H9 (cell line): ENCODE measurements around the gene SLC12A5. TPM values are rescaled to one million over a fixed set of nuclear protein-coding genes. Genes with fewer than 3 reads are reported as not detected.

Experiments
- DNase-seq: peaks from one replicate; pipeline ENCODE4 v3.0.0-alpha.2; 2017
- H2AFZ ChIP-seq: one replicate; pipeline ENCODE4 v1.6.1; 2013; ENCODE audit warnings: mild to moderate bottlenecking, low read length, control low read depth, moderate library complexity
- H2AK5ac ChIP-seq: 2 replicates; pipeline ENCODE4 v1.6.1; 2013; ENCODE audit warnings: low read length, control low read depth, mixed read lengths; ENCODE audit not compliant: insufficient read length
- H2BK120ac ChIP-seq: one replicate; pipeline ENCODE4 v1.6.1; 2013; ENCODE audit warnings: low read depth, mild to moderate bottlenecking, low read length, control low read depth, inconsistent platforms; ENCODE audit not compliant: poor library complexity, severe bottlenecking
- H2BK12ac ChIP-seq: 2 replicates; pipeline ENCODE4 v1.6.1; 2013; ENCODE audit warnings: low read length, control low read depth, mixed read lengths, low read depth; ENCODE audit not compliant: insufficient read length
- H2BK15ac ChIP-seq: 2 replicates; pipeline ENCODE4 v1.6.1; 2013; ENCODE audit warnings: low read depth, low read length, control low read depth
- H2BK20ac ChIP-seq: one replicate; pipeline ENCODE4 v1.6.1; 2013; ENCODE audit warnings: low read depth, mild to moderate bottlenecking, low read length, control low read depth, inconsistent platforms; ENCODE audit not compliant: poor library complexity, severe bottlenecking
- H2BK5ac ChIP-seq: 2 replicates; pipeline ENCODE4 v1.6.1; 2013; ENCODE audit warnings: low read length, control low read depth, mixed read lengths; ENCODE audit not compliant: insufficient read length
- H3K14ac ChIP-seq: 2 replicates; pipeline ENCODE4 v1.6.1; 2013; ENCODE audit warnings: low read length, control low read depth; ENCODE audit not compliant: insufficient read depth
- H3K18ac ChIP-seq: 2 replicates; pipeline ENCODE4 v1.6.1; 2013; ENCODE audit warnings: low read depth, mild to moderate bottlenecking, mixed read lengths, low read length, control low read depth; ENCODE audit not compliant: insufficient read length
- H3K23ac ChIP-seq: 2 replicates; pipeline ENCODE4 v1.6.1; 2013; ENCODE audit warnings: low read length, control low read depth, mixed read lengths, low read depth; ENCODE audit not compliant: insufficient read length
- H3K23me2 ChIP-seq: 2 replicates; pipeline ENCODE4 v1.6.1; 2013; ENCODE audit warnings: low read depth, mild to moderate bottlenecking, mixed read lengths, low read length, control low read depth; ENCODE audit not compliant: insufficient read length, poor library complexity, severe bottlenecking
- H3K27ac ChIP-seq: 2 replicates; pipeline ENCODE4 v1.5.1; 2013; ENCODE audit warnings: low read length, control low read depth, mixed read lengths, low read depth; ENCODE audit not compliant: insufficient read length
- H3K27me3 ChIP-seq: 2 replicates; pipeline ENCODE4 v1.6.1; 2013; ENCODE audit warnings: low read length, control low read depth, inconsistent platforms; ENCODE audit not compliant: insufficient read depth
- H3K4ac ChIP-seq: 2 replicates; pipeline ENCODE4 v1.6.1; 2013; ENCODE audit warnings: low read depth, mild to moderate bottlenecking, control low read depth, inconsistent platforms, low read length, moderate library complexity
- H3K4me1 ChIP-seq: 2 replicates; pipeline ENCODE4 v1.6.1; 2013; ENCODE audit warnings: low read length, control low read depth, inconsistent platforms; ENCODE audit not compliant: insufficient read depth
- H3K4me2 ChIP-seq: 2 replicates; pipeline ENCODE4 v1.6.1; 2013; ENCODE audit warnings: low read length, control low read depth, mixed read lengths; ENCODE audit not compliant: insufficient read length, insufficient read depth
- H3K56ac ChIP-seq: 2 replicates; pipeline ENCODE4 v1.6.1; 2013; ENCODE audit warnings: low read depth, mild to moderate bottlenecking, mixed read lengths, low read length, control low read depth; ENCODE audit not compliant: insufficient read length
- H3K79me1 ChIP-seq: 2 replicates; pipeline ENCODE4 v1.6.1; 2013; ENCODE audit warnings: low read depth, mild to moderate bottlenecking, moderate library complexity, low read length, control low read depth, inconsistent platforms; ENCODE audit not compliant: insufficient read depth, poor library complexity, severe bottlenecking
- H3K79me2 ChIP-seq: 2 replicates; pipeline ENCODE4 v1.6.1; 2013; ENCODE audit warnings: low read length, control low read depth, inconsistent platforms; ENCODE audit not compliant: insufficient read depth
- H3K9ac ChIP-seq: 2 replicates; pipeline ENCODE4 v1.6.1; 2013; ENCODE audit warnings: low read length, control low read depth, mixed read lengths; ENCODE audit not compliant: insufficient read length; ENCODE audit errors: extremely low read depth
- H3K9me3 ChIP-seq: one replicate; pipeline ENCODE4 v1.6.1; 2013; ENCODE audit warnings: low read depth, low read length, inconsistent platforms; ENCODE audit not compliant: control insufficient read depth
- H3T11ph ChIP-seq: one replicate; pipeline ENCODE4 v1.6.1; 2013; ENCODE audit warnings: mild to moderate bottlenecking, low read length, control low read depth, inconsistent platforms
- H4K20me1 ChIP-seq: one replicate; pipeline ENCODE4 v1.6.1; 2013; ENCODE audit not compliant: control insufficient read depth, insufficient read length, insufficient read depth
- H4K5ac ChIP-seq: 2 replicates; pipeline ENCODE4 v1.6.1; 2013; ENCODE audit warnings: low read depth, mild to moderate bottlenecking, mixed read lengths, low read length, control low read depth; ENCODE audit not compliant: insufficient read length
- H4K8ac ChIP-seq: replicated peaks from 2 replicates; pipeline ENCODE4 v1.6.1; 2013; ENCODE audit warnings: low read length, control low read depth, mixed read lengths, low read depth; ENCODE audit not compliant: insufficient read length
- H4K91ac ChIP-seq: 2 replicates; pipeline ENCODE4 v1.6.1; 2013; ENCODE audit warnings: low read depth, mild to moderate bottlenecking, moderate library complexity, mixed read lengths, low read length, control low read depth; ENCODE audit not compliant: insufficient read length
- H3K27ac Mint-ChIP-seq, 3 experiments: 2 replicates in 2 of 3; 3 replicates in 1 of 3; pipeline ENCODE4 v1.8.0; 2020 to 2021; ENCODE audit warnings: mixed read lengths in 3 of 3, mild to moderate bottlenecking in 1 of 3, moderate library complexity in 1 of 3
- H3K27me3 Mint-ChIP-seq: 2 replicates; pipeline ENCODE4 v1.8.0; 2021; ENCODE audit warnings: low read depth, mild to moderate bottlenecking, moderate library complexity, mixed read lengths
- H3K36me3 Mint-ChIP-seq, 3 experiments: 2 replicates in 2 of 3; 3 replicates in 1 of 3; pipeline ENCODE4 v1.8.0; 2020 to 2021; ENCODE audit warnings: low read depth in 3 of 3, mixed read lengths in 3 of 3; ENCODE audit not compliant: insufficient read depth in 1 of 3
- H3K4me1 Mint-ChIP-seq, 2 experiments: 2 replicates each; pipeline ENCODE4 v1.8.0; 2020; ENCODE audit warnings: mixed read lengths in 2 of 2
- H3K4me3 Mint-ChIP-seq, 2 experiments: 2 replicates in 1 of 2; 3 replicates in 1 of 2; pipeline ENCODE4 v1.8.0; 2020 to 2021; ENCODE audit warnings: mild to moderate bottlenecking in 2 of 2, mixed read lengths in 2 of 2, moderate library complexity in 1 of 2
- H3K9me3 Mint-ChIP-seq, 2 experiments: 2 replicates in 1 of 2; 3 replicates in 1 of 2; pipeline ENCODE4 v1.8.0; 2020; ENCODE audit warnings: mild to moderate bottlenecking in 2 of 2, mixed read lengths in 2 of 2, moderate library complexity in 1 of 2
- WGBS: extraction: QIAGEN DNeasy Blood & Tissue Kit; methylation state at CpG from one replicate; pipeline ENCODE4 v1.1.7; 2013; ENCODE audit warnings: missing lambda C conversion rate, low lambda C conversion rate, mixed read lengths; ENCODE audit not compliant: insufficient read length; ENCODE audit errors: extremely low coverage; 5-methylcytosine and 5-hydroxymethylcytosine counted together
- total RNA-seq: library from RNA; stranded (reverse); gene quantifications from 2 replicates; pipeline ENCODE4 v1.2.1, GENCODE V29; 2021
- TF ChIP-seq, protein P1 (sequence below): fragments of 200-600 bp; sonication (generic); conservative IDR thresholded peaks from 3 replicates; pipeline ENCODE4 v1.8.0; 2021; ENCODE audit warnings: antibody characterized with exemption, mild to moderate bottlenecking

Gene SLC12A5
- total RNA-seq, 1 experiment from 2014 or later, result 8.7 TPM

DNA sequence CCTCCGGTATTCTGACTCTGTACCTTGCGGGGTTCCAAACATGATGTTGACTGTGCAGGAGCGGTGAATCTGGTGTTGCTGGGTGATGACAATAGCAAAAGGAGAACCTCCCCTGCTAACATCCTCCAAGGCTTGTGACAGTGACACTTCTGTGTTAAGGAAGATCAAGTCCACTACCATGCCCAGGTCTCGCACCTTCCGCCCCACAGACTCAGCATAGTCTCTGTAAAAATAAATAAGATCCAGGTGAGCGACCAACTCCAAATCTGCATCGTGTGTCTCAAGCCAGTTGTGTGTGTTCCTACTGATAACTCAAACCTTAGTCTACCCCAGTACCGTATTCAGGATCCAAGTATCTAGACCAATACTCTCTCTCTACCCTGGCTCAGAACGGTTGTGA, 36.0 kb downstream of the SLC12A5 start:
- no peak overlapping the region for H4K5ac ChIP-seq
- WGBS, result no CpG with 5 or more reads among the region's 9 CpGs
- Mint-ChIP-seq H3K36me3 (peaks cover 46 to 76% (median 70%) of the 10 kb centered on the region in 3 experiments), H3K4me1 (peaks cover 0 to 14% of the 10 kb centered on the region in 2 experiments; a peak in 2 of 4 replicates), H3K9me3 (no peaks in the 10 kb centered on the region), H3K4me3 (no peak overlapping the region), H3K27me3 (peaks cover 4% of the 10 kb centered on the region), H3K27ac (no peak overlapping the region)
- H3K4me1 ChIP-seq, result peaks cover 4% of the 10 kb centered on the region; the same call in 1 of the 2 replicates
- TF ChIP-seq, protein P1, sequence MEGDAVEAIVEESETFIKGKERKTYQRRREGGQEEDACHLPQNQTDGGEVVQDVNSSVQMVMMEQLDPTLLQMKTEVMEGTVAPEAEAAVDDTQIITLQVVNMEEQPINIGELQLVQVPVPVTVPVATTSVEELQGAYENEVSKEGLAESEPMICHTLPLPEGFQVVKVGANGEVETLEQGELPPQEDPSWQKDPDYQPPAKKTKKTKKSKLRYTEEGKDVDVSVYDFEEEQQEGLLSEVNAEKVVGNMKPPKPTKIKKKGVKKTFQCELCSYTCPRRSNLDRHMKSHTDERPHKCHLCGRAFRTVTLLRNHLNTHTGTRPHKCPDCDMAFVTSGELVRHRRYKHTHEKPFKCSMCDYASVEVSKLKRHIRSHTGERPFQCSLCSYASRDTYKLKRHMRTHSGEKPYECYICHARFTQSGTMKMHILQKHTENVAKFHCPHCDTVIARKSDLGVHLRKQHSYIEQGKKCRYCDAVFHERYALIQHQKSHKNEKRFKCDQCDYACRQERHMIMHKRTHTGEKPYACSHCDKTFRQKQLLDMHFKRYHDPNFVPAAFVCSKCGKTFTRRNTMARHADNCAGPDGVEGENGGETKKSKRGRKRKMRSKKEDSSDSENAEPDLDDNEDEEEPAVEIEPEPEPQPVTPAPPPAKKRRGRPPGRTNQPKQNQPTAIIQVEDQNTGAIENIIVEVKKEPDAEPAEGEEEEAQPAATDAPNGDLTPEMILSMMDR, result no peak
- H3K27me3 ChIP-seq, result no peaks in the 10 kb centered on the region
- no peaks in the 10 kb centered on the region for H3K9me3 ChIP-seq
- no peak overlapping the region for H2AFZ ChIP-seq
- no peaks in the 10 kb centered on the region for H3K23me2 ChIP-seq
- peaks cover 2% of the 10 kb centered on the region for H4K20me1 ChIP-seq
- no peak overlapping the region for H3T11ph ChIP-seq
- H3K4ac ChIP-seq, result no peak overlapping the region
- H3K14ac ChIP-seq, result no peak overlapping the region
- H4K91ac ChIP-seq, result no peak overlapping the region
- H2BK5ac ChIP-seq, result no peak overlapping the region
- H2BK120ac ChIP-seq, result no peak overlapping the region
- no peak overlapping the region for H2BK12ac ChIP-seq
- no peak overlapping the region for H3K18ac ChIP-seq
- no peak overlapping the region for H3K4me2 ChIP-seq
- no peak overlapping the region for H3K9ac ChIP-seq
- no peak overlapping the region for H3K23ac ChIP-seq
- H2BK15ac ChIP-seq, result no peak overlapping the region
- no peak overlapping the region for H3K56ac ChIP-seq
- H2AK5ac ChIP-seq, result no peak overlapping the region
- no peak overlapping the region for H3K27ac ChIP-seq
- no peak for DNase-seq
- H3K79me1 ChIP-seq, result no peaks in the 10 kb centered on the region
- H2BK20ac ChIP-seq, result no peak overlapping the region
- H4K8ac ChIP-seq, result no peak overlapping the region
- H3K79me2 ChIP-seq, result no peaks in the 10 kb centered on the region
